AG09309 (cell line): ENCODE results near the gene SORL1-AS1.

Source experiments
- DNase-seq: peaks from one replicate; pipeline ENCODE4 v3.0.0-alpha.2; 2010; ENCODE audit warnings: low read depth
- H3K4me3 ChIP-seq: 2 replicates; pipeline ENCODE4 v1.5.1; 2011; ENCODE audit warnings: mild to moderate bottlenecking, low read depth, low read length, moderate library complexity; ENCODE audit not compliant: control insufficient read depth
- TF ChIP-seq, protein P1 (sequence below): IDR thresholded peaks from 2 replicates; pipeline ENCODE4 v1.5.1; 2011; ENCODE audit warnings: mild to moderate bottlenecking, low read depth, low read length, inconsistent platforms; ENCODE audit not compliant: insufficient read depth, control insufficient read depth; ENCODE audit errors: missing control alignments

The SORL1-AS1 gene

DNA sequence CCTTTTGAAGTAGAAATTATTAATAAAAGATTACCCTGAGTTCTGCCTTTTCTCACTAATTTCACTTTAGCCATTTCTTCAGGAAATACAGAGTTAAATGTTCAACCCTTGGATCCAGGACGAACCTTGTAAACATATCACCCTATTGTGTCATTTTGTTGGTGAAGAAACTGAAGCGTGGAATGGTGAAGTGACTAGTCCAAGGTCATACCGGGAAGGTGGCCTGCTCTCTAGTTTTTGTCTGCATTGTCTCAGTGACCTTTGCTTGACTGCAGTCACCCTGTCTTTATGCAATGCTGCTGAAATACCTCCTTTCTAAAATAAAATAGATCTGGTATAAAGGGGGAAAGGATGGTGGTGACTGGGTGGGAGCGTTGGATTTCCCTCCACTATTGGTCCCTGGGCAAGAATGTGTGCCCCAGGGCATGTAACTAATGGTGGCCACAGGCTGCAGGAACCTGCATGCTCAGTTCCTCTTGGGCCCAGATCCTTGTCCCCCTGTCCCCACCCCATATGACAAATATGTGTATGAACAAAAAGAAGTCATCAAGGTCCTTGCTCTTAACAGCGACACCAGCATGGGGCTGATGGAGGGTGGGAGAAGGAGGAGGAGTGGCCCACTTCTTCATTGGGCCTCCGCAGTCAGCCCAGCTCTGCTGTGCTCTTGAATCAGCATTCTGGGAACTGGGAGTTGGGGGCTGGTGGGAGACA lies 977 bp upstream of the SORL1-AS1 start:
- H3K4me3 ChIP-seq: no peak overlapping the region
- DNase-seq: no peak
- TF ChIP-seq, protein P1, sequence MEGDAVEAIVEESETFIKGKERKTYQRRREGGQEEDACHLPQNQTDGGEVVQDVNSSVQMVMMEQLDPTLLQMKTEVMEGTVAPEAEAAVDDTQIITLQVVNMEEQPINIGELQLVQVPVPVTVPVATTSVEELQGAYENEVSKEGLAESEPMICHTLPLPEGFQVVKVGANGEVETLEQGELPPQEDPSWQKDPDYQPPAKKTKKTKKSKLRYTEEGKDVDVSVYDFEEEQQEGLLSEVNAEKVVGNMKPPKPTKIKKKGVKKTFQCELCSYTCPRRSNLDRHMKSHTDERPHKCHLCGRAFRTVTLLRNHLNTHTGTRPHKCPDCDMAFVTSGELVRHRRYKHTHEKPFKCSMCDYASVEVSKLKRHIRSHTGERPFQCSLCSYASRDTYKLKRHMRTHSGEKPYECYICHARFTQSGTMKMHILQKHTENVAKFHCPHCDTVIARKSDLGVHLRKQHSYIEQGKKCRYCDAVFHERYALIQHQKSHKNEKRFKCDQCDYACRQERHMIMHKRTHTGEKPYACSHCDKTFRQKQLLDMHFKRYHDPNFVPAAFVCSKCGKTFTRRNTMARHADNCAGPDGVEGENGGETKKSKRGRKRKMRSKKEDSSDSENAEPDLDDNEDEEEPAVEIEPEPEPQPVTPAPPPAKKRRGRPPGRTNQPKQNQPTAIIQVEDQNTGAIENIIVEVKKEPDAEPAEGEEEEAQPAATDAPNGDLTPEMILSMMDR: no peak

DNA sequence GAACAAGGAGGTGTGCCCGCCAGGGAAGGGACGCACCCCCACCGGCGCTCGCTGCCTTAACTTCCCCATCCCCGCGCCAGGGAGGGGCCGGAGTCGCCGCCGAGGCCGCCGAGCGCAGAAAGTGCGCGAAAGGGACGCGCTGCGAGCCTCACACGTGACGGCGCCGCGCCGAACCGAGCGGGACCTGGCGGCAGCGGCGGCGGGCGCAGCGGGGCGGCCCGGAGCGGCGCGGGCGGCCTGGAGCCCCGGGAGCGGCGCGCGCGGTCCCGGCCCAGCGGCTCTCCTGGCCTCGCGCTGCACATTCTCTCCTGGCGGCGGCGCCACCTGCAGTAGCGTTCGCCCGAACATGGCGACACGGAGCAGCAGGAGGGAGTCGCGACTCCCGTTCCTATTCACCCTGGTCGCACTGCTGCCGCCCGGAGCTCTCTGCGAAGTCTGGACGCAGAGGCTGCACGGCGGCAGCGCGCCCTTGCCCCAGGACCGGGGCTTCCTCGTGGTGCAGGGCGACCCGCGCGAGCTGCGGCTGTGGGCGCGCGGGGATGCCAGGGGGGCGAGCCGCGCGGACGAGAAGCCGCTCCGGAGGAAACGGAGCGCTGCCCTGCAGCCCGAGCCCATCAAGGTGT lies 670 bp downstream of the SORL1-AS1 start, which contains the start of gene SORL1:
TSS of gene SORL1 (plus strand) at position 329 of the 623 bp plus-strand sequence. CDS start at position 347, 18 bp downstream.
- TF ChIP-seq, protein P1: peak; percentile 62
- no peak for DNase-seq
- peak within 1 kb of the TSS; percentile 49 for H3K4me3 ChIP-seq

DNA sequence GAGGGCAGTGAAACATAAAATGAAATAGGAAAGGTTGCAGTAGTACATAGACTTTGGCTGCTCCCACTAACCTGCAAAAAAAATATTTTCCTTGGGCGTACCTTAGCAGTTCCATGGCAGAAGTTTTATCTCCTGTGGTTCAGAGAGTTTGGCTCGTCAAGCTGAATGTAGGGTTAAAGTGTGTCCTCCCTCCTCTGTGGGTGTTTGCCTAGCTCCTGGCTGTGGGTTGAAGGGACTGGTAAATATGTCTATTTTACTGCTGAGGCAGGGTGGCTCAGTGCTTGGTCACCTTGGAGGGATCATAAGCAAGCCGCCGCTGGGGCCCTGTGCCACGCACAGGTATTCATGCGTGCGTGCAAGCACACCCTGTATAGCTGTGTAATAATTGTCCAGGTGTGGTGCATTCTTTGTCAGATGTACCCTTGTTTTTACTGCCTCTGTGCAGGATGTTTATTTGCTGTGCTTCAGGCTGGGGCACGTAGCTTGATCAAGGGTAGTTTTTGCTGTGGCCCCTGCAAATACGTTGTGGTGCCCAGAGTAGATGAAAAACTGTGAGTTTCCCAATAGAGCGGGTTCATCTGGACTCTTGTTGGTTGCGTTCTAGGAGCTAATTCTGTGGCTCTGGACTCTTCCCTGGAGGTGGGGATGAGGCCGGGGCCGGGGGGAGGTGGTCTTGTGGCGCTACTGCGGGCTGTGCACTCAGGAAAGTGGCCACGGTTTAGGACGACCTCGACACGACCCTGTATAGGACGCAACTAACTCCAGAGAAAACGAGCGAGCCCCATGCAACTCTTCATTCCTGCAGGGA lies 1.4 kb downstream of the SORL1-AS1 start:
- peak overlapping the region; percentile 28 for H3K4me3 ChIP-seq
- no peak for DNase-seq
- TF ChIP-seq, protein P1: no peak

DNA sequence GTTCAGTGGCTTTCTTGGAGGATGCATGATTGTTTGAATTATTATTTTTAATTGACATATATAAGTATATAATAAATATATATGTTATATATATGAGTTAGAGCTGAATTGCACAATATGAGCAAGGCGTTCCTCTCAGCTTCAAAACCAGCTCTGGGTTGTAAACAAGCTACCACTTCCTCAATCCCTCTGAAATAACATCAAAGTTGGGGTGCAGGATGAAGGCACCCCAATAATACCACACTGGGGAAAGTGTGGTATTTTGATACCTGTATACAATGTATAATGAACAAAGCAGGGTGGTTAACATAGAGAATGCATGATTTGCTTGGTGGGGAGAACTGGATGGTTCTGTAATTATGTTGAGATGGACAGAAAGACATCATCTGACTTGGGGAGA lies 2.4 kb downstream of the SORL1-AS1 start:
- no peak overlapping the region for H3K4me3 ChIP-seq
- TF ChIP-seq, protein P1: no peak
- no peak for DNase-seq

DNA sequence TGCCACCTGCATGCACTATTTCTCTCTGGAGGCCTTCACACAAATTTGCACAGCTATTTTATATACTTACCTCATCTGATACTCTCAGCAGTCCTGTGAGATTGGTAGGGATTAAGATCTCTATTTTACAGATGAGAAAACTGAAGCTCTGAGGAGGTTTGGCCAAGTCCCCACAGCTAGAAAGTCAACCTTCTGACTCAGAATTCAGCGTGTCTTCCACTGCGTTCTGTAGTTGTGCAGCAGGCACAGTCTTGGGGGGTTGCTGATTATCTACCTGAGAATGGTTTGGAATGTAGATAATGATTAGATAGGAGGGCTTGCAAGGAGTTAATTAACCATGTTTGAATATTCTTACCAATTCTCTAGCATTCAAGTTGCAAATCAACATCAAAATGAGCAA lies 3.1 kb downstream of the SORL1-AS1 start:
- TF ChIP-seq, protein P1: no peak
- no peak overlapping the region for H3K4me3 ChIP-seq
- DNase-seq: no peak

DNA sequence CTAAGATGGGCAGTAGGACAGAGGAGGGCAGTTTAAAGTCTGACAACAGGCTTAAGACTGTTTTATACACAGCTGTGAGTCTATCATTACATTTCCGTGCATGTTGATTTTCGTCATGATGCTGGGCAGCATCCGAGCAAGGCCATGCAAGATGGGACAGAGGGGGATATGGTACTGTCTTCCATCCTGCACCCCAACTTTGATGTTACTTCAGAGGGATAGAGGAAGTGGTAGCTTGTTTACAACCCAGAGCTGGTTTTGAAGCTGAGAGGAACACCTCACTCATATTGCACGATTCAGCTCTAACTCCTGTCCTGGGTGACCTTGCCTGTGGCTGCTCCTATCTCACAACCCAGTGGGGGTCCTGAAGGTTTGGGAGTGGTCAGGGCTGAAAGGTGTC lies 3.6 kb downstream of the SORL1-AS1 start:
- TF ChIP-seq, protein P1: no peak
- DNase-seq: no peak
- no peak overlapping the region for H3K4me3 ChIP-seq
